HG02678 (cell line): Measurements from ENCODE around the gene PRR12.

Experiments used
- ATAC-seq: cut with Tn5 transposase; IDR thresholded peaks from one replicate; pipeline ENCODE4 v1.9.1; 2021; ENCODE audit warnings: mild to moderate bottlenecking, moderate library complexity; ENCODE audit not compliant: unreplicated experiment

Gene PRR12

DNA sequence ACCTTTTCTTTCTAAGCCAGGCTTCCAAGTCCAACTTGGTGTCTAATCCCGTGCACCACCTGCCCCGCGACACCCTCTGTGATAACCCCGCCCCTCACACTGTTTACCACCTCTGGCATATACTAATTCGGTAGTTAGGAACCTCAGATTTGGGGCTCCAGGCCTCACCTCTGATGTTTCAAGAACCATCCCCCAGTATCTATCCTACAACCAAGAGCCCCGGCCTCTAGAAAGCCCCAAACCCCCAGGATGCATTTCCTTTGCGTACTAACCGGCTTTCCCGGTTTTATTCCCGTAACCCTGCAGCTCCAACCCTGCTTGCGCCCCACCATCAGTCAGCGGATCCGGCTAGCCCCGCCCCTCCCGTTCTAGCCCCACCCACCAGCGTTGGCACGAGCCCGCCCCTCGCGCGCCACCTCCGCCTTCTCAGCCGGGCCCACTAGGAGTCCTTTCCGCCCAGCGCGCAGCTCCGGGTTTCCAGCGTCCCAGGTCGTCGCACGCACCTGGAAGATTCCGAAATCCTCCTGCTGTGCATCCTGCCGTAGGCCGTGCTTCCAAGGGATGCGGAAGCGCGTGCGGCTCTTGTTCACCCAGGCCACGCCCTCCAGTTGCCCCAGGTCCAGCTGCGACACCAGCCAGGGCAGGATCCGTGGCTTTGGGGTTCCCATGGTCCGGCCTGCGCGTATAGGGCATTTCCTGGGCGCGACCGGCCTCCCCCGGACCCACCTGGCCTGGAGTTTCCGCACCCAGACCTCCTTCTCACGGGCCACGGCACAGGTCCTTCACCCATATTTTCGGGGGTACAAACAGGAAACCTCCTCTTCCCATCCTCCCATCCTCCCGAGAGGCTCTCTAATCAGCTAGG lies 73.4 kb downstream of the PRR12 start:
- peak; percentile 43 for ATAC-seq

- no peak for ATAC-seq
Observed at GRCh38 chr19:49665036-49665350, 74.0 kb downstream of the PRR12 start.

GRCh38 chr19:49665351-49666119 lies 74.6 kb downstream of the PRR12 start, which contains the start of the genes BCL2L12 and IRF3:
Gene BCL2L12 (plus strand): TSS chr19:49665933. CDS start chr19:49666693, 760 bp downstream.
Gene IRF3 (minus strand): TSS chr19:49665857. CDS start chr19:49664838, 1,019 bp downstream.
- ATAC-seq, result peak; percentile 85

DNA sequence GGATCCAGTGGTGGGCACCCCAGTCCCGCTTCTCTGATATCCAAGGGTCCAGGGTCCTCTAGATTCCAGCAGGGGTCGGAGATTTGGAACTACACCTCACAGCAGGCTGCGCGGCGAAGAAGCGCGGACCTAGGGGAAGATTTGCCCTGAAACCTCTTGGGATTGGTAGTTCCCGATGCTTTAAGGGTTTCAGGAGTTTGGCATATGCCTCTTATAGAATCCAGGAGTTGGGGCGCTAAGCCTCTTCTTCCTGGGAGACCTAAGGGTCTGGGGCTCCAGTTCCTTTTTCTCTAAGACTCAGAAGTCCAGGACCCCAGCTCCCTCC lies 75.1 kb downstream of the PRR12 start:
- ATAC-seq, result no peak

- no peak for ATAC-seq
Observed at GRCh38 chr19:49667473-49667872, 76.5 kb downstream of the PRR12 start.

GRCh38 chr19:49669516-49669915 lies 78.5 kb downstream of the PRR12 start:
- ATAC-seq, result no peak

GRCh38 chr19:49672131-49672919 lies 81.3 kb downstream of the PRR12 start:
- no peak for ATAC-seq
